ENCODE measurements around the gene GARIN6.

GARIN6 gene

DNA sequence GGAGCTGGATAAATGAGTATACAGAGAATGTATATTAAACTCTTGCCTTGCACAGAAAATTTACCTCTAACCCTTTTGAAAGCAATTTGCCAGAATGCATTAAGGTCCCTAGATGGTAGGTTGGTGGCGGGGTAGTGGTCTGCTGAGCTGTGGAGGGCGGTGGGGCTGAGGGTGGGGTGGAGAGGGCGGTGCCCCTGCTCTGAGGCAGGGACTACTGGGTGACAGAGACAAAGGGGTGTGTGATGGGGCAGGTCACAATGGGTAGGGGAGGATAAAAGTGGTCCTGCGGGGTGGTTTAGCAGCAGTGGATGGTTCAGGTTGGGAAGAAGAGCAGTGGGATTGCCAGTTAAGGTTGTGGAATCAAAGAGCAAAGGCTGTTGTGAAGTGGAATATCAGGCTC is at the start of gene GARIN6:
TSS of gene GARIN6 (plus strand) at position 301 of the 400 bp plus-strand sequence. CDS start 422 bp downstream, outside the sequence.
- H3K9me3 Mint-ChIP-seq = no peaks in the 10 kb centered on the region
- H3K4me1 Mint-ChIP-seq = no peaks in the 10 kb centered on the region
- no peak within 1 kb of the TSS for H3K4me3 Mint-ChIP-seq
- no peaks in the 10 kb centered on the region for H3K27me3 Mint-ChIP-seq (ENCODE audit: low read depth)
- no peak within 1 kb of the TSS for H3K27ac Mint-ChIP-seq
- TF ChIP-seq, protein P1, sequence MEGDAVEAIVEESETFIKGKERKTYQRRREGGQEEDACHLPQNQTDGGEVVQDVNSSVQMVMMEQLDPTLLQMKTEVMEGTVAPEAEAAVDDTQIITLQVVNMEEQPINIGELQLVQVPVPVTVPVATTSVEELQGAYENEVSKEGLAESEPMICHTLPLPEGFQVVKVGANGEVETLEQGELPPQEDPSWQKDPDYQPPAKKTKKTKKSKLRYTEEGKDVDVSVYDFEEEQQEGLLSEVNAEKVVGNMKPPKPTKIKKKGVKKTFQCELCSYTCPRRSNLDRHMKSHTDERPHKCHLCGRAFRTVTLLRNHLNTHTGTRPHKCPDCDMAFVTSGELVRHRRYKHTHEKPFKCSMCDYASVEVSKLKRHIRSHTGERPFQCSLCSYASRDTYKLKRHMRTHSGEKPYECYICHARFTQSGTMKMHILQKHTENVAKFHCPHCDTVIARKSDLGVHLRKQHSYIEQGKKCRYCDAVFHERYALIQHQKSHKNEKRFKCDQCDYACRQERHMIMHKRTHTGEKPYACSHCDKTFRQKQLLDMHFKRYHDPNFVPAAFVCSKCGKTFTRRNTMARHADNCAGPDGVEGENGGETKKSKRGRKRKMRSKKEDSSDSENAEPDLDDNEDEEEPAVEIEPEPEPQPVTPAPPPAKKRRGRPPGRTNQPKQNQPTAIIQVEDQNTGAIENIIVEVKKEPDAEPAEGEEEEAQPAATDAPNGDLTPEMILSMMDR (IDR thresholded peaks at IDR 0.05; ENCODE audit: unreplicated experiment in 3 of 3) = no peak
- no peaks in the 10 kb centered on the region for H3K36me3 Mint-ChIP-seq (ENCODE audit: low read depth)

DNA sequence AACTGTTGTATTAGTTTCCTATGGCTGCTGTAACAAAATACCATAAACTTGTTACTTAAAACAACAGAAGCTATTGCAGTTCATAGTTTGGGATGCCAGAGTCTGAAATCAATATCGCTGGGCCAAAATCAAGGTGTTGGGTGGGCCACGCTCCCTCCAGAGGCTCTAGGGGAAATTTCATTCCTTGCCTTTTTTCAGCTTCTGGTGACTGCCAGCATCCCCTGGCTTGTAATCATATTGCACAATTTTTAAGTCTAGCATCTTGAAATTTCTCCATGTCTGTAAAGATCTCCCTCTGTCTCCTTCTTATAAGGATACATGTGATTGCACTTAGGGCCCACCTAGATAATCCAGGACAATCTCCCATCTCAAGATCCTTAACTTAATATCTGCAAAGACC is 48.8 kb upstream of the GARIN6 start:
- TF ChIP-seq, protein P1 (IDR thresholded peaks at IDR 0.05; ENCODE audit: unreplicated experiment in 3 of 3) = no peak
- no peaks in the 10 kb centered on the region for H3K36me3 Mint-ChIP-seq (ENCODE audit: low read depth)
- no peaks in the 10 kb centered on the region for H3K9me3 Mint-ChIP-seq
- H3K27me3 Mint-ChIP-seq (ENCODE audit: low read depth) = no peaks in the 10 kb centered on the region
- H3K27ac Mint-ChIP-seq = no peak overlapping the region
- no peaks in the 10 kb centered on the region for H3K4me1 Mint-ChIP-seq
- H3K4me3 Mint-ChIP-seq = no peak overlapping the region

DNA sequence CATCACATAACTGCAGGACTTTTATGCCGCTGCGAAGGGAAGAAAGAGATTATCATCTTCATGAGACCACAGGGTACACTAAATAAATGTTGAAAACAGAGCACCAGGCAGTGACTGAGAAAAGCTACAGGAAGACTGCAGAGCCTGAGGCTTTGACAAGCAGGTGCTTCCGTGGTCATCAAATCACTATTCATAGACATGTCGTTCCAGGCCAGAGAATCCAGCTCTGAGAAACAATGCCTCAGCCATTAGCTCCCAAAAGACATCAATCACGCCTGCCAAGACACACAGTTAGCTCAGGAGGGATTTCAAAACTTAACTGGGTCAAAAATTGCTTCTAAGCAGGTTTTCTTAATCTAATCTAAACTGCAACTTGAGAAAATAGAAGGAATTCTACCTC is 47.2 kb upstream of the GARIN6 start:
- Mint-ChIP-seq H3K4me3 (no peak overlapping the region), H3K36me3 (ENCODE audit: low read depth) (no peaks in the 10 kb centered on the region), H3K27me3 (ENCODE audit: low read depth) (no peaks in the 10 kb centered on the region), H3K4me1 (no peaks in the 10 kb centered on the region), H3K27ac (no peak overlapping the region), H3K9me3 (no peaks in the 10 kb centered on the region)
- TF ChIP-seq, protein P1 (IDR thresholded peaks at IDR 0.05; ENCODE audit: unreplicated experiment in 3 of 3) = no peak

DNA sequence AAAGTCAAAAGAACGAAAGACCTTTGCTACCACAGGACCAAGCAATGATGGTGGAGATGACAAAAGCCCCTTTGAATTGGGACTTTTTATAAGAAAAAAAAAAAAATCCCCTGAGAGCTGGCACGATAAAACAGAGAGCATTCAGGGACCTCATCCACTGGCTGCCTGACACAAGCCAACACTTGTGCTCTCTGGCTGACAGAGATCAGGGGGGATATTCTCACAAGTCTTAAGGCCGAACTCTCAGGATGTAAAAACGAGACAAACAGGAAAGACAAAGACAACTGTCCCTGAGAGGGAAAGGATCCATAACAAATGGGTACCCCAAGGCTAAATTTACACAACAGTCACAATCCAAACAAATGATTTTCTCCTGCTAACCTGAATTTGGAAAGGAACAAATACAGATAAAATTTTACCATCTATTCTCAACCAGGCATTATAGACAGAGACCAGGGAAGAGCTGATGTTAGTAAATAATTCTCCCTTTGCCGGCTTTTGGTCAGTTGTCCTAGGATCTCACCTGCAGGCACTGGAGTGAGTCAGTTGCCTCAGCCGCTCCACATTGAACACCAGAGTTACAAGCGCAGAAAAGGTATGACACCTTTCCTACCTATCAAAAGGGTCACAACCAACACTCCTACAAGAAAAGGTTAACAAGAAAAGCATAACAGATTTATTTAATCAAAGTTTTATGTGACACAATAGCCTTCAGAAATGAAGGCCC is 37.9 kb upstream of the GARIN6 start:
- Mint-ChIP-seq H3K4me1 (no peaks in the 10 kb centered on the region), H3K4me3 (no peak overlapping the region), H3K27ac (no peak overlapping the region), H3K36me3 (ENCODE audit: low read depth) (no peaks in the 10 kb centered on the region), H3K9me3 (no peaks in the 10 kb centered on the region), H3K27me3 (ENCODE audit: low read depth) (no peaks in the 10 kb centered on the region)
- TF ChIP-seq, protein P1 (IDR thresholded peaks at IDR 0.05; ENCODE audit: unreplicated experiment in 3 of 3) = no peak

DNA sequence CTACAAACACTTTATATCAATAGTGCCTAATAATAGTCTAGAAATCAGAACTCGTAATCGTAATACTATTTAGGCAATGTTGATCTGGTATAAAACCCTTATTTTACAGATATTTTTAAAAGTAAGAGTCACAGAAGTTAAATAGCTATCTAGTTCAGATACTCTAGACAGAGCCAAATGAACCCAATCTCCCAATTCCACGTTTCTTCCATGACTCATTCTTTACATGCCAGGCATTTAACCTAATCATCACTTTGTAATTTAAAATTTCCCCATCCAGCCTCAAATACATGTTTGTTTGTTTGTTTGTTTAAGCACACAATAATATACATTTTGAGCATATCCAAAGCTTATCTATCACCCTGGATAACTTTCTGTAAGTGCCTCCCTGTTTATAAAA is 36.4 kb upstream of the GARIN6 start:
- Mint-ChIP-seq H3K4me1 (no peaks in the 10 kb centered on the region), H3K27ac (no peak overlapping the region), H3K9me3 (peaks cover 7% of the 10 kb centered on the region), H3K36me3 (ENCODE audit: low read depth) (no peaks in the 10 kb centered on the region), H3K27me3 (ENCODE audit: low read depth) (no peaks in the 10 kb centered on the region), H3K4me3 (no peak overlapping the region)
- TF ChIP-seq, protein P1 (IDR thresholded peaks at IDR 0.05; ENCODE audit: unreplicated experiment in 3 of 3) = no peak

DNA sequence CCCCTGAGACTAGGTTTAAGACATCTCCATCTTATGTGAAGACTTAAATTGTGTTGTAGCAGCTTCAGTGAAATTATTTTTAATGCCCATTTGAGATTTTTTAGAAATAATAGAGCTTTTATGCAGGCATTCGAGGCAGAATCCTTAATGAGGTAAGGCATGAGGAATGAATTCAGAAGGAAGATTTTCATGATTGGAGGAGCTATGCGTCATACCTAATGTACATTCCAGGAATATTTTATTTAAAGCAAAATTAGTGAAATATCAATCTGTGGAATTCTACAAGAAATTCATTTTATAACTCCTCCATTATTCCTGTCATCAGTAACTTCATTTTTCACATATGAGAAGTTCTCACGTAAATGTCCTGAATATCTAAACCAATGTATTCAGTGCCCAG is 36.0 kb upstream of the GARIN6 start:
- Mint-ChIP-seq H3K4me1 (no peaks in the 10 kb centered on the region), H3K4me3 (no peak overlapping the region), H3K27me3 (ENCODE audit: low read depth) (peaks cover 2% of the 10 kb centered on the region), H3K27ac (no peak overlapping the region), H3K9me3 (peaks cover 12% of the 10 kb centered on the region), H3K36me3 (ENCODE audit: low read depth) (no peaks in the 10 kb centered on the region)
- TF ChIP-seq, protein P1 (IDR thresholded peaks at IDR 0.05; ENCODE audit: unreplicated experiment in 3 of 3) = no peak
